H9 (cell line): ENCODE measurements around the gene RBM38. TPM values are rescaled to one million over a fixed set of nuclear protein-coding genes. Genes with fewer than 3 reads are reported as not detected.

Source experiments
- DNase-seq: peaks from one replicate; pipeline ENCODE4 v3.0.0-alpha.2; 2017
- H2AFZ ChIP-seq: one replicate; pipeline ENCODE4 v1.6.1; 2013; ENCODE audit warnings: mild to moderate bottlenecking, low read length, control low read depth, moderate library complexity
- H2AK5ac ChIP-seq: 2 replicates; pipeline ENCODE4 v1.6.1; 2013; ENCODE audit warnings: low read length, control low read depth, mixed read lengths; ENCODE audit not compliant: insufficient read length
- H2BK120ac ChIP-seq: one replicate; pipeline ENCODE4 v1.6.1; 2013; ENCODE audit warnings: low read depth, mild to moderate bottlenecking, low read length, control low read depth, inconsistent platforms; ENCODE audit not compliant: poor library complexity, severe bottlenecking
- H2BK12ac ChIP-seq: 2 replicates; pipeline ENCODE4 v1.6.1; 2013; ENCODE audit warnings: low read length, control low read depth, mixed read lengths, low read depth; ENCODE audit not compliant: insufficient read length
- H2BK15ac ChIP-seq: 2 replicates; pipeline ENCODE4 v1.6.1; 2013; ENCODE audit warnings: low read depth, low read length, control low read depth
- H2BK20ac ChIP-seq: one replicate; pipeline ENCODE4 v1.6.1; 2013; ENCODE audit warnings: low read depth, mild to moderate bottlenecking, low read length, control low read depth, inconsistent platforms; ENCODE audit not compliant: poor library complexity, severe bottlenecking
- H2BK5ac ChIP-seq: 2 replicates; pipeline ENCODE4 v1.6.1; 2013; ENCODE audit warnings: low read length, control low read depth, mixed read lengths; ENCODE audit not compliant: insufficient read length
- H3K14ac ChIP-seq: 2 replicates; pipeline ENCODE4 v1.6.1; 2013; ENCODE audit warnings: low read length, control low read depth; ENCODE audit not compliant: insufficient read depth
- H3K18ac ChIP-seq: 2 replicates; pipeline ENCODE4 v1.6.1; 2013; ENCODE audit warnings: low read depth, mild to moderate bottlenecking, mixed read lengths, low read length, control low read depth; ENCODE audit not compliant: insufficient read length
- H3K23ac ChIP-seq: 2 replicates; pipeline ENCODE4 v1.6.1; 2013; ENCODE audit warnings: low read length, control low read depth, mixed read lengths, low read depth; ENCODE audit not compliant: insufficient read length
- H3K23me2 ChIP-seq: 2 replicates; pipeline ENCODE4 v1.6.1; 2013; ENCODE audit warnings: low read depth, mild to moderate bottlenecking, mixed read lengths, low read length, control low read depth; ENCODE audit not compliant: insufficient read length, poor library complexity, severe bottlenecking
- H3K27ac ChIP-seq: 2 replicates; pipeline ENCODE4 v1.5.1; 2013; ENCODE audit warnings: low read length, control low read depth, mixed read lengths, low read depth; ENCODE audit not compliant: insufficient read length
- H3K27me3 ChIP-seq: 2 replicates; pipeline ENCODE4 v1.6.1; 2013; ENCODE audit warnings: low read length, control low read depth, inconsistent platforms; ENCODE audit not compliant: insufficient read depth
- H3K4ac ChIP-seq: 2 replicates; pipeline ENCODE4 v1.6.1; 2013; ENCODE audit warnings: low read depth, mild to moderate bottlenecking, control low read depth, inconsistent platforms, low read length, moderate library complexity
- H3K4me1 ChIP-seq: 2 replicates; pipeline ENCODE4 v1.6.1; 2013; ENCODE audit warnings: low read length, control low read depth, inconsistent platforms; ENCODE audit not compliant: insufficient read depth
- H3K4me2 ChIP-seq: 2 replicates; pipeline ENCODE4 v1.6.1; 2013; ENCODE audit warnings: low read length, control low read depth, mixed read lengths; ENCODE audit not compliant: insufficient read length, insufficient read depth
- H3K56ac ChIP-seq: 2 replicates; pipeline ENCODE4 v1.6.1; 2013; ENCODE audit warnings: low read depth, mild to moderate bottlenecking, mixed read lengths, low read length, control low read depth; ENCODE audit not compliant: insufficient read length
- H3K79me1 ChIP-seq: 2 replicates; pipeline ENCODE4 v1.6.1; 2013; ENCODE audit warnings: low read depth, mild to moderate bottlenecking, moderate library complexity, low read length, control low read depth, inconsistent platforms; ENCODE audit not compliant: insufficient read depth, poor library complexity, severe bottlenecking
- H3K79me2 ChIP-seq: 2 replicates; pipeline ENCODE4 v1.6.1; 2013; ENCODE audit warnings: low read length, control low read depth, inconsistent platforms; ENCODE audit not compliant: insufficient read depth
- H3K9ac ChIP-seq: 2 replicates; pipeline ENCODE4 v1.6.1; 2013; ENCODE audit warnings: low read length, control low read depth, mixed read lengths; ENCODE audit not compliant: insufficient read length; ENCODE audit errors: extremely low read depth
- H3K9me3 ChIP-seq: one replicate; pipeline ENCODE4 v1.6.1; 2013; ENCODE audit warnings: low read depth, low read length, inconsistent platforms; ENCODE audit not compliant: control insufficient read depth
- H3T11ph ChIP-seq: one replicate; pipeline ENCODE4 v1.6.1; 2013; ENCODE audit warnings: mild to moderate bottlenecking, low read length, control low read depth, inconsistent platforms
- H4K20me1 ChIP-seq: one replicate; pipeline ENCODE4 v1.6.1; 2013; ENCODE audit not compliant: control insufficient read depth, insufficient read length, insufficient read depth
- H4K5ac ChIP-seq: 2 replicates; pipeline ENCODE4 v1.6.1; 2013; ENCODE audit warnings: low read depth, mild to moderate bottlenecking, mixed read lengths, low read length, control low read depth; ENCODE audit not compliant: insufficient read length
- H4K8ac ChIP-seq: replicated peaks from 2 replicates; pipeline ENCODE4 v1.6.1; 2013; ENCODE audit warnings: low read length, control low read depth, mixed read lengths, low read depth; ENCODE audit not compliant: insufficient read length
- H4K91ac ChIP-seq: 2 replicates; pipeline ENCODE4 v1.6.1; 2013; ENCODE audit warnings: low read depth, mild to moderate bottlenecking, moderate library complexity, mixed read lengths, low read length, control low read depth; ENCODE audit not compliant: insufficient read length
- H3K27ac Mint-ChIP-seq, 3 experiments: 2 replicates in 2 of 3; 3 replicates in 1 of 3; pipeline ENCODE4 v1.8.0; 2020 to 2021; ENCODE audit warnings: mixed read lengths in 3 of 3, mild to moderate bottlenecking in 1 of 3, moderate library complexity in 1 of 3
- H3K27me3 Mint-ChIP-seq: 2 replicates; pipeline ENCODE4 v1.8.0; 2021; ENCODE audit warnings: low read depth, mild to moderate bottlenecking, moderate library complexity, mixed read lengths
- H3K36me3 Mint-ChIP-seq, 3 experiments: 2 replicates in 2 of 3; 3 replicates in 1 of 3; pipeline ENCODE4 v1.8.0; 2020 to 2021; ENCODE audit warnings: low read depth in 3 of 3, mixed read lengths in 3 of 3; ENCODE audit not compliant: insufficient read depth in 1 of 3
- H3K4me1 Mint-ChIP-seq, 2 experiments: 2 replicates each; pipeline ENCODE4 v1.8.0; 2020; ENCODE audit warnings: mixed read lengths in 2 of 2
- H3K4me3 Mint-ChIP-seq, 2 experiments: 2 replicates in 1 of 2; 3 replicates in 1 of 2; pipeline ENCODE4 v1.8.0; 2020 to 2021; ENCODE audit warnings: mild to moderate bottlenecking in 2 of 2, mixed read lengths in 2 of 2, moderate library complexity in 1 of 2
- H3K9me3 Mint-ChIP-seq, 2 experiments: 2 replicates in 1 of 2; 3 replicates in 1 of 2; pipeline ENCODE4 v1.8.0; 2020; ENCODE audit warnings: mild to moderate bottlenecking in 2 of 2, mixed read lengths in 2 of 2, moderate library complexity in 1 of 2
- CTCF ChIP-seq: fragments of 200-600 bp; sonication (generic); conservative IDR thresholded peaks from 3 replicates; pipeline ENCODE4 v1.8.0; 2021; ENCODE audit warnings: antibody characterized with exemption, mild to moderate bottlenecking
- WGBS: extraction: QIAGEN DNeasy Blood & Tissue Kit; methylation state at CpG from one replicate; pipeline ENCODE4 v1.1.7; 2013; ENCODE audit warnings: missing lambda C conversion rate, low lambda C conversion rate, mixed read lengths; ENCODE audit not compliant: insufficient read length; ENCODE audit errors: extremely low coverage; 5-methylcytosine and 5-hydroxymethylcytosine counted together
- total RNA-seq: library from RNA; stranded (reverse); gene quantifications from 2 replicates; pipeline ENCODE4 v1.2.1, GENCODE V29; 2021

The RBM38 gene
- total RNA-seq, 1 experiment from 2014 or later: 66.8 TPM

- Mint-ChIP-seq H3K27me3 (no peaks in the 10 kb centered on the region), H3K9me3 (no peaks in the 10 kb centered on the region; a peak in 1 of 5 replicates), H3K4me1 (peaks cover 4 to 27% of the 10 kb centered on the region in 2 experiments; a peak in 3 of 4 replicates), H3K36me3 (no peaks in the 10 kb centered on the region), H3K27ac (no peak overlapping the region), H3K4me3 (no peak overlapping the region)
- H2BK5ac ChIP-seq: no peak overlapping the region
- H2BK20ac ChIP-seq: no peak overlapping the region
- H3K79me2 ChIP-seq: no peaks in the 10 kb centered on the region
- H2AK5ac ChIP-seq: no peak overlapping the region
- no peak overlapping the region for H3K27ac ChIP-seq
- no peak overlapping the region for H3K56ac ChIP-seq
- no peak overlapping the region for H3K9ac ChIP-seq
- H4K8ac ChIP-seq: no peak overlapping the region
- H2BK120ac ChIP-seq: no peak overlapping the region
- no peaks in the 10 kb centered on the region for H3K9me3 ChIP-seq
- no peak overlapping the region for H3K14ac ChIP-seq
- H3K4ac ChIP-seq: no peak overlapping the region
- no peaks in the 10 kb centered on the region for H3K4me1 ChIP-seq
- no peak overlapping the region for H4K91ac ChIP-seq
- H3K27me3 ChIP-seq: no peaks in the 10 kb centered on the region
- H2BK12ac ChIP-seq: no peak overlapping the region
- H2AFZ ChIP-seq: no peak overlapping the region
- no peak for DNase-seq
- no peak overlapping the region for H3K23ac ChIP-seq
- H4K20me1 ChIP-seq: no peaks in the 10 kb centered on the region
- no peak overlapping the region for H2BK15ac ChIP-seq
- no peak overlapping the region for H3K18ac ChIP-seq
- no CpG with 5 or more reads among the region's 5 CpGs for WGBS
- H4K5ac ChIP-seq: no peak overlapping the region
- TF ChIP-seq CTCF: no peak
- H3K79me1 ChIP-seq: no peaks in the 10 kb centered on the region
- no peak overlapping the region for H3T11ph ChIP-seq
- no peak overlapping the region for H3K4me2 ChIP-seq
- H3K23me2 ChIP-seq: no peaks in the 10 kb centered on the region
Measured at GRCh38 chr20:57431539-57431835, 40.3 kb downstream of the RBM38 start.
